Skeletal muscle satellite cell (primary cell): ENCODE measurements around the gene SIX5.
"Not testable (repeated sequence)": the region's sequence is repeated elsewhere in the genome, so short reads cannot be mapped to it uniquely, and the experiment has no call there.

Experiments used
- H3K27me3 ChIP-seq: 2 replicates; pipeline ENCODE4 v1.7.0; 2013; ENCODE audit warnings: low read length; ENCODE audit not compliant: control insufficient read depth, insufficient read depth
- H3K36me3 ChIP-seq: 2 replicates; pipeline ENCODE4 v1.7.0; 2013; ENCODE audit warnings: mild to moderate bottlenecking, control low read depth, low read length; ENCODE audit not compliant: insufficient read depth
- H3K4me1 ChIP-seq: 2 replicates; pipeline ENCODE4 v1.7.0; 2013; ENCODE audit warnings: low read length; ENCODE audit not compliant: control insufficient read depth, insufficient read depth
- H3K4me2 ChIP-seq: 2 replicates; pipeline ENCODE4 v1.7.0; 2013; ENCODE audit warnings: mild to moderate bottlenecking, low read length
- H3K4me3 ChIP-seq: 2 replicates; pipeline ENCODE4 v1.7.0; 2013; ENCODE audit warnings: low read length
- H3K9ac ChIP-seq: 2 replicates; pipeline ENCODE4 v1.7.0; 2013; ENCODE audit warnings: mild to moderate bottlenecking, low read depth, low read length, moderate library complexity
- H3K9me3 ChIP-seq: replicated peaks from 2 replicates; pipeline ENCODE4 v1.7.0; 2013; ENCODE audit warnings: mild to moderate bottlenecking, control low read depth, low read length

SIX5 gene

GRCh38 chr19:45804959-45805230, 35.8 kb upstream of the SIX5 start:
- Histone ChIP-seq H3K4me1 (peaks cover 18% of the 10 kb centered on the region), H3K9ac (no peak overlapping the region), H3K4me2 (no peak overlapping the region), H3K9me3 (no peaks in the 10 kb centered on the region), H3K4me3 (no peak overlapping the region), H3K36me3 (no peaks in the 10 kb centered on the region), H3K27me3 (no peaks in the 10 kb centered on the region)

- H3K4me3 ChIP-seq, result no peak overlapping the region
- H3K9ac ChIP-seq, result no peak overlapping the region
- H3K27me3 ChIP-seq, result no peaks in the 10 kb centered on the region
- H3K9me3 ChIP-seq, result no peaks in the 10 kb centered on the region
- H3K4me1 ChIP-seq, result peaks cover 18% of the 10 kb centered on the region
- no peaks in the 10 kb centered on the region for H3K36me3 ChIP-seq
- no peak overlapping the region for H3K4me2 ChIP-seq
Measured at GRCh38 chr19:45804140-45804958, 35.3 kb upstream of the SIX5 start.

- no peak overlapping the region for H3K4me2 ChIP-seq
- no peak overlapping the region for H3K4me3 ChIP-seq
- H3K9me3 ChIP-seq, result no peaks in the 10 kb centered on the region
- H3K9ac ChIP-seq, result no peak overlapping the region
- no peaks in the 10 kb centered on the region for H3K36me3 ChIP-seq
- H3K4me1 ChIP-seq, result peaks cover 22% of the 10 kb centered on the region
- H3K27me3 ChIP-seq, result no peaks in the 10 kb centered on the region
Measured at GRCh38 chr19:45801603-45802175, 32.6 kb upstream of the SIX5 start.

- H3K27me3 ChIP-seq, result no peaks in the 10 kb centered on the region
- peak overlapping the region; percentile 24 for H3K4me3 ChIP-seq
- no peaks in the 10 kb centered on the region for H3K9me3 ChIP-seq
- no peaks in the 10 kb centered on the region for H3K36me3 ChIP-seq
- H3K9ac ChIP-seq, result no peak overlapping the region
- peak overlapping the region; percentile 23 for H3K4me2 ChIP-seq
- peaks cover 17% of the 10 kb centered on the region for H3K4me1 ChIP-seq
Measured at GRCh38 chr19:45800070-45800553, 31.1 kb upstream of the SIX5 start.

GRCh38 chr19:45799541-45799940, 30.5 kb upstream of the SIX5 start:
- not testable (repeated sequence) for H3K27me3 ChIP-seq, H3K4me3 ChIP-seq

GRCh38 chr19:45798995-45799517, 30.0 kb upstream of the SIX5 start:
- Histone ChIP-seq H3K4me1 (peaks cover 17% of the 10 kb centered on the region), H3K36me3 (no peaks in the 10 kb centered on the region), H3K4me3 (no peak overlapping the region), H3K4me2 (peak overlapping the region; percentile 41), H3K9ac (no peak overlapping the region), H3K9me3 (no peaks in the 10 kb centered on the region), H3K27me3 (no peaks in the 10 kb centered on the region)

More at GRCh38 chr19:45799541-45799940, 30.5 kb upstream of the SIX5 start:
- H3K9ac ChIP-seq, H3K9me3 ChIP-seq, H3K36me3 ChIP-seq, H3K4me2 ChIP-seq: not testable (repeated sequence)
- peaks cover 17% of the 10 kb centered on the region for H3K4me1 ChIP-seq

GRCh38 chr19:45794627-45795026, 25.6 kb upstream of the SIX5 start:
- Histone ChIP-seq H3K27me3 (no peaks in the 10 kb centered on the region), H3K9me3 (no peaks in the 10 kb centered on the region), H3K4me2 (no peak overlapping the region), H3K4me3 (no peak overlapping the region), H3K9ac (no peak overlapping the region), H3K36me3 (peaks cover 6% of the 10 kb centered on the region), H3K4me1 (peaks cover 23% of the 10 kb centered on the region)

- peaks cover 16% of the 10 kb centered on the region for H3K4me1 ChIP-seq
- H3K27me3 ChIP-seq, result no peaks in the 10 kb centered on the region
- H3K4me3 ChIP-seq, result no peak overlapping the region
- H3K36me3 ChIP-seq, result peaks cover 13% of the 10 kb centered on the region
- H3K4me2 ChIP-seq, result no peak overlapping the region
- no peak overlapping the region for H3K9ac ChIP-seq
- H3K9me3 ChIP-seq, result no peaks in the 10 kb centered on the region
Measured at GRCh38 chr19:45793876-45794275, 24.8 kb upstream of the SIX5 start.

- peaks cover 19% of the 10 kb centered on the region for H3K36me3 ChIP-seq
- H3K27me3 ChIP-seq, result no peaks in the 10 kb centered on the region
- H3K4me3 ChIP-seq, result peak overlapping the region; percentile 29
- no peaks in the 10 kb centered on the region for H3K9me3 ChIP-seq
- no peak overlapping the region for H3K9ac ChIP-seq
- peaks cover 15% of the 10 kb centered on the region for H3K4me1 ChIP-seq
- H3K4me2 ChIP-seq, result peak overlapping the region; percentile 25
Measured at GRCh38 chr19:45793178-45793564, 24.1 kb upstream of the SIX5 start.

- Histone ChIP-seq H3K9me3 (no peaks in the 10 kb centered on the region), H3K27me3 (no peaks in the 10 kb centered on the region), H3K4me3 (peak within 1 kb of the TSS; percentile 82), H3K36me3 (peaks cover 23% of the 10 kb centered on the region), H3K4me2 (peak within 1 kb of the TSS; percentile 88), H3K4me1 (peaks cover 15% of the 10 kb centered on the region), H3K9ac (peak within 1 kb of the TSS; percentile 90)
Measured at GRCh38 chr19:45792470-45793177, 23.6 kb upstream of the SIX5 start, which contains the start of gene DMWD. TSS of gene DMWD (minus strand) at chr19:45792845. CDS start at chr19:45792756, 89 bp downstream.

- Histone ChIP-seq H3K9ac (peak overlapping the region; percentile 90), H3K27me3 (no peaks in the 10 kb centered on the region), H3K4me1 (peaks cover 15% of the 10 kb centered on the region), H3K9me3 (no peaks in the 10 kb centered on the region), H3K4me2 (peak overlapping the region; percentile 88), H3K4me3 (peak overlapping the region; percentile 82), H3K36me3 (peaks cover 30% of the 10 kb centered on the region)
Measured at GRCh38 chr19:45791744-45792469, 22.9 kb upstream of the SIX5 start.
